Right hindlimb (tissue), 1 donor: ENCODE measurements around the gene OBSL1.

Experiments
- DNase-seq: peaks from one replicate; pipeline ENCODE4 v3.0.0-alpha.2; 2018

Gene OBSL1

DNA sequence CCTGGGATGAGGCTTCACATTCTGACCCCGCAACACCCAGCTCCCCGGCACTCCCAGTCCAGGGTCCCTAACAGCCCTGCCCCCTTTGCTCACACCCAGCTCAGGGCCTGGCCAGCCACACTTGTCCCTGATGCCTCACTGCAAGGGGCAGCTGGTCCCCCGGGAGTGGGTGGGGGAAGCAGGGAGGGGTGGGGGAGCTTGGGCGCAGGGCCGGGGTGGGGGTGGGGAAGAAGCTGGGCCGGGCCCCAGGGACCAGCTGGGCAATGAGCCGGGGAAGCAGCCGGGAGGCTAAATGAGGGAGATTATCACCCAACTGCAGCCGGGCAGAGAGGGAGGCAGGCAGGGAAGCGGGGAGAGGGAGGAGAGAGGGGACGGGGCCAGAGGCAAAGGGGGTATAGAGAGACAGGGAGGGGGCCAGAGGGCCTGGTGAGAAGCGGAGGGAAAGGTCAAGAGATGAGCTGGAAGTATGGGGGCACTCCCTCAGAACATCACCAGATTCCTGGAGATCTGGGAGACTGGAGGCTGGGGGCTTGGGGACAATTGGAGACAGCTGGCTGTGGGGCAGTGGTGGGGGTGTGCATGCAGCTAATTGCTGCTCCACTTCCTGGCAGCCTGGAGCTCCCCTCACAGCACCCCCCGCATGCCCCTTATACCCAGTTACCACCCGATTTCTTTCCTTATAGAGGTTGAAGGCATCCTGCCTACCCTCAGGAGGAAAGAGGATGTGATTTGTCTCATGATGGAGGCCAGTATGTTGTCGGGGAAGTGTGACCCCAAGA is 59.6 kb downstream of the OBSL1 start:
- no peak for DNase-seq

DNA sequence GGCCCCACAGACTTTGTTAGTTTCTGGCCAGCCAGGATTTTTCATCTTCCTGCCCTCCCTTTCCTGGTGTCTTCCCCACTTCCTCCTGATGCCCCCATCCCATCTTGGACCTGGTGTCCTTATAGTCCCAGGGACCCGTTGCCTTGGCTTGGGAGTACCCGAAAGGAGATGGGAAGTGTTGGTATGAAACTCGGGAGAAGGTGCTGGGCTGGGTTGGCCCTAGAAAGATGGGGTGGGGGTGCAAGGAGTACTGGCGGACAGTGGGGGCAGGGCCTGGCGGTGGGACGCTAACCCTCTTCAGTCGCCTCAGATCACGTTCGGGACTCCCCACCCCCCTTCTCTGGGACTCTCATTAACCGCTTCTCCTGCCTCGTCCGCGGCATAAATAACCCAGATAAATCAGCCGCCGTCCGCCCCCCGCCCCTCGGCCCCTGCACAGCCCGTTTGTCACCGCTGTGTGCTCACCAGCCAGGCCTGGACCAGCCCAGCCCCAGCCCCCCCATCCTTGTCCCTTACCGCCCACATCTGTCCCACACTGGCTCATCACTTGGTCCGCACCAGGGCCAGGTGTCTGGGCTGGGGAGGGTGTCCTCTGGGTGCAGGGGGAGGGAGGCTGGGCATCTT is 60.7 kb downstream of the OBSL1 start:
- no peak for DNase-seq

DNA sequence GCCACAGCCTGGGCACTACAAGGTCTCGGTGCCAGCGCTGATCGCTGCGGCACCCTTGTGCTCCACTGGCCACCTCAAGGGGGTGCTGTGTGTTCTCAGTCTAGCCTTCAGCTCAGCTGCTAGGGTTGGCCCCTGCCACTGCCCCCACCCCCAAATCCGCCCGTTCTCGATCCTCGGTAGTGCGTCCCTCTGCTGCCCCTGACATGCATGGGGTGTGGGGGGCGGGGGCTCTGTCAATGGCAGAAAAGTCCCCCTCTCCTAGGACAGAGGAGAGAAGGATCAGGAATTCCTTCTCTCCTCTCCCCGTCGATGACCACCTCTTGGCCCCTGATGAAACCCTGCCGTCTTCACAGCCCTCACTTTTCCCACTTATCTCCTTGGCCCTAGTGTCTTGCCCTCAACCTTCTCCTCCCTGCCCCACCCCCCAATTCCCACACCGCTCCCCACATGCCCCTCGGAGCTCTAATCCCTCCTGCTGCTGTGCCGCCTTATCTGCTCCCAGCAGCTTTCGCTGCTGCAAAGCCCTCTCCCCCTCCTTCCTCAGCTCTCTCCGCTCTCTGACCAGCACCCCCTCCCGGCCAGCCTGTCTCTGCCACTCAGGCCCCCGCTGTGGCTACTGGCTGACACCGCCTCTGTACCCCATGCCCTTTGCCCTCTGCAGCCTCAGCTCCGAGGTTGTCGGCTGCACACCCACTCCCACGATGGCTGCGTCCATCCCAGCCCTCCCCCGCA is 61.4 kb downstream of the OBSL1 start:
- DNase-seq, result peak; percentile 65

DNA sequence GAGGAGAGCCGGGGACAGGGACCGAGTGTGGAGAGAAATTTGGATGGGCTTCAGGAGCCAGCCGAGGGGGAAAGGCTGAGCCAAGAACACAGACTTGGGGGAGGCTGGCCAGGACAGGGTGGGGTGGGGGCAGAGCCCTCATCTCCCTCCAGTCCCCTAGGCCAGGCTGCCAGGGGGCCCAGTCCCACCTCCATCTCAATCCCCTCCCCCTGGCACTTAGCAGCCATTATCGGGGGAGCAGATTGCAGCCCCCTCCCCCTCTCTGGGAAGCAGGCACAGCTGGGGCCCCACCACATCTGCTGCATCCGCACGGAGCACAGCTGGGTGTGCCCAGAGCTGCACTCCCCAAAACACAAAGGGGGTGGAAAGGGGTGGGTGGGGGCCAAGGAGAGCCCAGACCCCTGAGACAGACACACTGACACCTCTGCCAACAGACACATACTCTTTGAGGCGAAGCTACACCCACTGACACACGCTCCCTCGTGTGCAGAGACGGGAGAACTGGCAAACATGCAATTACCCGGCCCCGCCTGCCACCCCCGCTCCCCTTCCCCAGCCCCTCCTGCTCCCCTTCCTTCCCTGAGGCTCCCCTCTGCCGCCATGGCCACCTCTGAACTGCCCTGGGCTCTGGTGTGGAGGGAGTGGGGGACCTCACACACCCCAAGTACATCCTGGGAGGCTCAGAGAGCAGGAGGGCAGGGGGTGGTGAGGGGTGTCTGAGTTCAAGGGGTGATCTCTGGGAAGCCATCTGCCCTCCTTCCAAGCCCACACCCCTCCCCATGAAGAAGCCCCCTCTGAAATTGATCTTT is 62.2 kb downstream of the OBSL1 start:
- peak; percentile 69 for DNase-seq

DNA sequence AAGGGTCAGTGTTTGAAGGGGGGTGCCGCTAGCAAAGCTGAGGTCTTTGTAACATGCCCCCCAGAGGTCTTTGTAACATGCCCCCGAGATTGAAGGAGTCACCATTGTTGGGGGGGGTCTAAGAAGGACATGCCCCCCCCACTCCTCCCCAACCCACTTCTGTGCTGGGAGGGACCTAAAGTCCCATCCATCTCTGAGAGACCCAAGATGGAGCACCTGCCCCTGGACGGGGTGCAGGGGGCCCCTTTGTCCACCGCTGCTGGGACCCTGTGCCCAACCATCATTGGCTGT is 63.0 kb downstream of the OBSL1 start:
- no peak for DNase-seq

DNA sequence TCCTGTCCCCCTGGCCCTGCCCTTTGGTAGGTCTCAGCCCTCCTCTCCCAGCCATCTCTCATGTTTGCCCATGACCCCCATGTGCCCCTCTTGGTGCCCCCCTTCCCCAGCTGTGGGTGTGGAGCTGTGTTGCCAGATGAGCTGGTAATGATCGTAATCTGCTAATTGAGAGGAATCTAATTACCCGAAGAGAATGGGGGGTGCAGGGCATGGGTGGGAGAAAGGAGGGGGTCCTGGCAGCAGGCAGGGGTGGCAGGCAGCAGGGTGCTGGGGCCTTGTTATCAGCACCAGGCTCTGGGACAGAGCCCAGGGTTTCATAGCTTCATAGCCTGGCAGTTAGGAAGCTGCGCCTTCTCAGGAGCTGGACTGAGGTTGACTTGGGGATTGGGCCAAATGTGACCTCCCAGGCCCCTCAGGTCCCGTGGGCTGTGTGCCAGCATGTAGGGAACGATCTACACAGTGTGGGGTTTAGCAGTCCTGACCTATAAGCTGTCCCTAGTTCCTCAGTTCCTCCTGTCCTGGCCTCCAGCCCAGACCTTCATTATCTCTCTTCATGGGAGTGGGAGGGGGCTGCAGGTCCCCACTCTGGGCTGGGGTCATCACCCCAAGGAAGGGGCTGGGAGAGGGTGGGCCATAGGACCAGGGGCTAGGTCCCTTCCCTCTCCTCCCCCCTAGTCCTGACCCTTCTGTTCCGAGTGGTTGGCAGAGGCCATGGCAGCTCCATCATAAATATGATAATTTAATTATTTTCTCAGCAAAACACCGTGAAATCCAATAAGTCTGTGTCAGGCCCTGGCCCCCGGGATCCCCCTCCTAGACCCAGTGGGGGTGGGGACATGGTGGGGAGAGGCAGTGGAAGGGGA is 63.5 kb downstream of the OBSL1 start:
- DNase-seq, result no peak

DNA sequence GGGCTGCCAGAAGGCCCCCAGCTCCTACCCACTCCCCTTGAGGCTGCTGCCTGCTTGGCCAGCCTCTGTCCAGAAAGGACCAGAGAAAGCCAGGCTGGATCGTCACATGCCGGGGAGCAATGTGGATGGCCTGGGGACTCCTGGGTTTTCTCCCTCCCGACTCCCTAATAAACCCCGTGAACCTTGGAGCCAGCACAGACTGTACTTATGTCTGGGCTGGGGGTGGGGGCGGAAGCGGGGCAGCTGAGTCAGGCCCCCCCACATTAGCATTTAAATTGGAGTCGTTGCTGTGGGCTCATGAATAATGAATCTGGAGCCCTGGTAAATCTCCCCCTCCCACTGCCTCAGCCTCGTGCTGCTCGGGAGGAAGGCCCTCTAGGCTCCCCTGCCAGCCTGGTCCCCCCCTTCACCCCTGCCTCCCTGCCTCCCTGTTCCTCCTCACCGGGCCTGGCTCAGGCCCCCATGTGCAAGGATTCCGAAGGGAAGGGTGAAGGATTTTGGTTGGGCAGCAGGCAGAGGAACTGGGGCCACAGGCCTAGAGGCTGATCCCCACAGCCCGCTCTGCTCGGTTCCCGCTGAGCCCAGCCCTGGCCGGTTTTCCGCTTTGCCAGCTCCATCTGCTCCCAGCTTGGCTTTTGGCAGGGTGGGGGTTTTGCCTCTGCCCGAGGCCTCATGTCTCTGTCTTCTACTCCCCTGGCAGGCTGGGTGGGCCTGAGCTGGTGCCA is 64.4 kb downstream of the OBSL1 start:
- no peak for DNase-seq

DNA sequence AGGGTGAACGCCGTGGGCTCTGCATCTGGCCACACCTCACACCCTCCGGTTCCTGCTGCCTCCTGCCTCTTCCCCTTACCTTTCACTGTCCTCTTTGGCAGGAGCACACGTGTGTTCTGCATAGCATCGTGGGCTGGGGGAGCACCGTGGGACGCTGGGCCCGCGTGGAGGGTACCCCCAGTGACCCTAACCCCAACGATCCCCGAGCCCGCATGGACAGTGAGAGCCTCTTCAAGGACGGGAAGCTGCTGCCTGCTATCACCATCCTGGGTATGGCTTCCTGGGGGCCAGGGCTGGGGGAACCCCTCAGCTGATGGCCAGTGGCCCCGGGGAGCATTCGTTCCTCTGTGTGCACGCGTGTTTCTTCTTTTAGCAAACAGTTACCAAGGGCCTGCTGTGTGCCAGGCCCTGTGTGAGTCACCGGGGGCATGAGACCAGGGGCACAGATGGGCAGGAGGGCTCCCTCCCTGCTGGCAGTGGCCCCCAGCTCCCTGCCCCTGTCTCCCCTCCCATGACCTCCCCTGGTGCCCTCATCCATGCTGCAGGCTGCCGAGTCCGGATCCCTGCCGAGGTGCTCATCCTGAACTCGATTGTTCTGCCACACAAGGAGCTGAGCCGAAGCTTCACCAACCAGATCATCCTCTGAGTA is 65.1 kb downstream of the OBSL1 start:
- no peak for DNase-seq

DNA sequence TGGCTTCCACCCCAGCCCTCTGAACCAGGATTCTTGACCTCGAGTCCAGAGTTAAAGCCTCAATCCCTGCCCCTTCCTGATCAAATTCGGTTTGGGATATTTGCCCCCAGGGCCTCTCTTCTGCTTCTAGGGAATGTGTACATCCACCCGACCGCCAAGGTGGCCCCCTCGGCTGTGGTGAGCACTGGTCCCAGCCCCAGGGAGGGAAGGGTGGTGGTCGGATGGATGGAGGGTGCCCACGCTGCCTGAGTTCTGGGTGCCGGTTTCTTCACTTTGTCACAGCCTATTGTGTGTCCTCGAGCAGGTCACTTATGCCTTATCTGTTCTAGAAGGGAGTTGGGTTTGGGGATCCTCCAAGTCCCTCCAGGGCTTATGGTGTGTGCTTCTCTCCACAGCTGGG is 65.8 kb downstream of the OBSL1 start:
- DNase-seq, result no peak

DNA sequence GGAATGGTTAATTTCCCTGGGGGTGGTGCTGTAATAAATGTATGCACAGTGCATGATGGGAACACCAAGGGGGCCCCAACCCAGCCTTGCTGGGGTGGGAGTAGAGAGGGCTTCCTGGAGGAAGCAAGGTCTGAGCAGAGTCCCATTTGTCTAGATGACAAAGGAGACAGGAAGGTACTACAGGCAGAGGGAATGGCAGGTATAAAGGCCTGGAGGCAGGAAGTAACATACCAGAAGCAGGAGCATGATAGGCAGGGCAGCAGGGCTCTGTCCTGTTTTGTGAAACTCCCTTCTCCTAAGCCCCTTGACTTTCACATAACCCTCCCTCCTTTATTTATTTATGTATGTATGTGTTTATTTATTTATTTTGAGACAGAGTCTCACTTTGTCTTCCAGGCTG is 68.7 kb downstream of the OBSL1 start:
- no peak for DNase-seq

DNA sequence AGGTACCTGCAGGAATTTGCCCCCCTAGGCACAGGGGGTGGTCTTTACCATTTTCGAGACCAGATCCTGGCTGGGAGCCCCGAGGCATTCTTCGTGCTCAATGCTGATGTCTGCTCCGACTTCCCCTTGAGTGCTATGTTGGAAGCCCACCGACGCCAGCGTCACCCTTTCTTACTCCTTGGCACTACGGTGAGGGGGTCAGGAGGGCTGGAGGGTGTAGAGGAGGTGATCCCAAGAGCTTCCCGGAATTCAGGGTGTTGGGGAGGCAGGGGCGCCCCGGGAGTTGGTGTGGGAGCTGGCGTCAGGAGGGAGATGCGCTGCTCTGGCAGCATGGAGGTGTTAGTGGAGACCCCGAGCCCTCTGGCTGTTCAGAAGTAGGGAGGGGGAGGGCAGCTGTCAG is 69.5 kb downstream of the OBSL1 start:
- DNase-seq, result no peak
